Kidney tubule cell (primary cell): ENCODE results near the gene PSPN.
"Not testable (repeated sequence)": the region's sequence is repeated elsewhere in the genome, so short reads cannot be mapped to it uniquely, and the experiment has no call there.

Source experiments
- DNase-seq: peaks from one replicate; pipeline ENCODE4 v3.0.0-alpha.2; 2018; ENCODE audit warnings: low spot score

PSPN gene

DNA sequence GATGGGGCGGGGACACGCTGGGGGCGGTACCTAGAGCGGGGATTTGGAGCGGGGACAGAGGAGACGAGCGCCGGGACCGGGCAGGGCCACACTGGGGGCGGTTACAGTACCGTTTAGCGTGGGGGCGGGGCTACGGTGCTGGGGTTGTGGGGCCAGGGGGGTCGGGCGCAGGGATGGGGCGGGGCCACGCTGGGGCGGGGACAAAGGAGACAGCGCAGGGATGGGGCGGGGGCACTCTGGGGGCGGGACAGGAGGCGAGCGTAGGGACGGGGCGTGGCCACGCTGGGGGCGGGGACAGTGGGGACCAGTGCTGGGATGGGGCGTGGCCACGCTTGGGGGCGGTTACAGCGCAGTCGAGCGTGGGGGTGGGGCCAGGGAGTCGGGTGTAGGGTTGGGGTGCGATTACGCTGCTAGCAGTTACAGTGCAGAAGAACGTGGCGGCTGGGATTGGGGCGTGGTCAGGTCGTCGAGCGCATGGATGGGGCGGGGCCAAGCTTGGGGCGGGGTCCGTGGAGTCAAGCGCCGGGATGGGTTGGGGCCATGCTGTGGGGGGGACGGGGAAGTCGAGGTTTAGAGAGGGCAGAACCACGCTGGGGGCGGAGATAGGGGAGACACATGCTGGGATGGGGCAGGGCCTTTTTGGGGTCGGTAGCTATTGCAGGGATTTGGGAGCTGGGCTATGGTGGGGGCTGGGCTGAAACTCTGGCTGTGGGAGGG is 2.5 kb downstream of the PSPN start:
- peak; percentile 96 for DNase-seq

DNA sequence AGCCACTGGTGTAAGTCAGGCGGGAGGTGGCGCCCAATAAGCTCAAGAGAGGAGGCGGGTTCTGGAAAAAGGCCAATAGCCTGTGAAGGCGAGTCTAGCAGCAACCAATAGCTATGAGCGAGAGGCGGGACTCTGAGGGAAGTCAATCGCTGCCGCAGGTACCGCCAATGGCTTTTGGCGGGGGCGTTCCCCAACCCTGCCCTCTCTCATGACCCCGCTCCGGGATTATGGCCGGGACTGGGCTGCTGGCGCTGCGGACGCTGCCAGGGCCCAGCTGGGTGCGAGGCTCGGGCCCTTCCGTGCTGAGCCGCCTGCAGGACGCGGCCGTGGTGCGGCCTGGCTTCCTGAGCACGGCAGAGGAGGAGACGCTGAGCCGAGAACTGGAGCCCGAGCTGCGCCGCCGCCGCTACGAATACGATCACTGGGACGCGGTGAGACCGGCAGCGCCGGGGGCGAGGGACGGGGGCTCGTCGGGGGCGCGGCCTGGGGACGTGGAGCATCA is 3.1 kb downstream of the PSPN start, which contains the start of gene ALKBH7:
TSS of gene ALKBH7 (plus strand) at position 201 of the 502 bp plus-strand sequence. CDS start at position 228, 27 bp downstream.
- DNase-seq, result peak; percentile 100

DNA sequence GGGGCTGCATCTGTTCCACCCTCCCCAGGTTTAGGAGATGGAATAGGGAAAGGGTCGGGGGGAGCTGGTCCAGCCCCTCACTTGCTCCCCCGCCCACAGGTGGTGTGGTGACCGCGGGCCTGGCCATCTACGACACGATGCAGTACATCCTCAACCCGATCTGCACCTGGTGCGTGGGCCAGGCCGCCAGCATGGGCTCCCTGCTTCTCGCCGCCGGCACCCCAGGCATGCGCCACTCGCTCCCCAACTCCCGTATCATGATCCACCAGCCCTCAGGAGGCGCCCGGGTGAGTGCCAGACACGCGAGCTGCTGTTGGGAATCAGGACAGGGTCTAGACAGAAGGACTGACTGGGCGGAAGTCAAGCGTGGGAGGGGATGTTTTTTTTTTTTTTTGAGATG is 11.4 kb downstream of the PSPN start:
- DNase-seq, result no peak

DNA sequence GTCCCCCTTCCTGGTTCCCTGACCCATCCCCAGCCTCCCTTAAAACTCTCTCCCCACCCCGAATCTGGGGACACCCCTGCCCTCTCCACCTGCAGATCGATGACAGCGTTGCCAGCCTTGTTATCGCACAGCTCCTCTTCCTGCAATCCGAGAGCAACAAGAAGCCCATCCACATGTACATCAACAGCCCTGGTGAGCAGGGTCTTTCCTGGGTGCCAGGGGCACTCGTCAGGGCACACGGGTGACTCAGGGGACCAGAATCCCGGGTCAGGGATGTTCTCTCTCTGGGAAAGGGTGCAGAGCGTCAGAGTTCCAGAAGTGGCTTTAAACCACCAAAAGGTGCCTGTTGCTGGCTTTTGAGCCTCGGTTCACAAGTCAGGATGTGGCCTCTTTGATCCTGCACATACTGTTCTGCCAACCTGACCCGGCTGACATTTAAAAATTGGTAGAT is 13.4 kb downstream of the PSPN start:
- peak; percentile 25 for DNase-seq

DNA sequence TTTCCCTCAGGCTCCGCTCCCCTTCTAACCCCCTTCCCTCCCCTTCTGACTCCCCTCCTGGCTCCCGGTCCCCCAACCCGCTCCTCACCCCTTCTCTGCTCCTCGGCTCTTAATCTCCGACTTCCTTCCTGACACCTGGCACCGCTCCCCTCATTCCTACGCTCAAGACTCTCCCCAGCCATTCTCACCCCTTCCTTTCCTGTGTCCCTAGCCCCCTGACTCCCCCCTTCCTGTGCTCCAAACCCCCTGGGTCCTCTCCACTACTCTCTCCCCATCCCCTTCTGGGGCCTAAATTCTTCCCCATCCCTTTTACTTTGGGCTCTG is 13.7 kb downstream of the PSPN start:
- no peak for DNase-seq

DNA sequence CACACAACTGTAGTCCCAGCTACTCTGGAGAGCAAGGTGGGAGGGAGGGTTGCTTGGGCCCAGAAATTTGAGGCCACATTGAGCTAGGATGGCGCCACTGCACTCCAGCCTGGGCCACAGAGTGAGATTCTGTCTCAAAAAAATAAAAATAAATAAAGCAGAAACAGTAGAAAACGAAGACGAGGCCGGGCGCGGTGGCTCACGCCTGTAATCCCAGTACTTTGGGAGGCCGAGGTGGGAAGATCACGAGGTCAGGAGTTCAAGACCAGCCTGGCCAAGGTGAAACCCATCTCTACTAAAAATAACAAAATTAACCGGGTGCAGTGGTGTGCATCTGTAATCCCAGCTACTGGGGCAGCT is 14.9 kb downstream of the PSPN start:
- DNase-seq, result not testable (repeated sequence)

DNA sequence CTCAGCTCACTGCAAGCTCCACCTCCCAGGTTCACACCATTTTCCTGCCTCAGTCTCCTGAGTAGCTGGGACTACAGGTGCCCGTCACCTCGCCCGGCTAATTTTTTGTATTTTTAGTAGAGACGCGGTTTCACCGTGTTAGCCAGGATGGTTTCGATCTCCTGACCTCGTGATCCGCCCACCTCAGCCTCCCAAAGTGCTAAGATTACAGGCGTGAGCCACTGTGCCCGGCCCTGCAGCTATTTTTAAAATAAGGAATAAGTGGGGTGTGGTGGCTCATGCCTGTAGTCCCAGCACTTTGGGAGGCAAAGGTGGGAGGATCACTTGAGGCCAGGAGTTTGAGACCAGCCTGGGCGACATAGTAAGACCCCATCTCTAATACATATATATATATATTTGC is 15.3 kb downstream of the PSPN start:
- DNase-seq, result not testable (repeated sequence)

DNA sequence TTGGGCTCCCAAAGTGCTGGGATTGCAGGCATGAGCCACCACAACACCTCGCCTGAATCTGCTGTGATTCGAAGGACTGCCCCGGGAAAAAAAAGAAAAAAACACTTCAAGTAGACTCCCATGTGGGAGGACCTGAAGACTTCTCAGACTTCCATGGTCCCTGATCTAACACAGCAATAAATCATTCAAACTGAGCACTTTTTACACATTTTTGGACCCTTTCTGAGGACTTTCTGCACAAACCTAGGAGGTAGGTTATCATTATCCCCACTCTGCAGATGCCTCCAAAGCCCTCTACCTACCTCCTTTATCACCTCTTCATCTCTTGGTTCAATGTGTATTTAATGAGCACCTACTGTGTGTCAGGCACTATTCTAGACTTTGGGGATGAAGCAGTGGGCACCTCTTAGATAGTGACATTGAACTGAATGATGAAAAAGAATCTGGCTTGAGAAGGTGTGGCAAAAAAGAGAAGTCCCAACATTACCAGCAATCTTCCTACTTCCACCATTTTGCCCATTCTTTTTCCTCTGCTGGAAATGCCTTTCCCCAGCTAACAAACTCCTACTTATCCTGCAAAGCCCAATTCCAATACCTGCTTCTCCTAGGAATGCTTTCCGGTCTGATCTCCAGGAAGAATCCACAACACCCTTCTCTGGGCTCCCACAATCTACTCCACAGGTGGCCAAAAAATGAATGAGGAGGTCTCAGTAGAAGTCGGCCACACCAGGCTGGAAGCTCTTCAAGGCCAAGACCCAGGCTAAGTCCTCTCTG is 16.0 kb downstream of the PSPN start:
- no peak for DNase-seq

DNA sequence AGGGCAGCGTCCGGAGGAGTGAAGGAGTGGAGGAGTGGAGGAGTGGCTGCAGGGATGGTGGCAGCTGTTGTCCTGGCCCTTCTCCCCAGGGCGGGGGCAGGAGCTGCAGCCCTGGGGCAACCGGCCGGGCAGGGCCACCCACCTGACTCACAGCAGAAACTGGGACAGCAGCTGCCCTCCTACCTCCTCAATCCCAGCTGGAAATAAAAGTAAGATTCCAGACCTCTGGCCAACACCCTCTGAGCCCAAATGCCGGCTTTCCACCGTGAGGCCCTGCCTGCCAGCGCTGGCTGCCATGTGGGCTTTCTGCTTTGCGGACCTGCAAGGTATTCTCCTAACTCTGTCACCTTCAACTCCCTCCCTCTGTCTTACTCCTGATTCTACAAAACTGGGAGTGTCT is 17.7 kb downstream of the PSPN start:
- DNase-seq, result peak; percentile 30

DNA sequence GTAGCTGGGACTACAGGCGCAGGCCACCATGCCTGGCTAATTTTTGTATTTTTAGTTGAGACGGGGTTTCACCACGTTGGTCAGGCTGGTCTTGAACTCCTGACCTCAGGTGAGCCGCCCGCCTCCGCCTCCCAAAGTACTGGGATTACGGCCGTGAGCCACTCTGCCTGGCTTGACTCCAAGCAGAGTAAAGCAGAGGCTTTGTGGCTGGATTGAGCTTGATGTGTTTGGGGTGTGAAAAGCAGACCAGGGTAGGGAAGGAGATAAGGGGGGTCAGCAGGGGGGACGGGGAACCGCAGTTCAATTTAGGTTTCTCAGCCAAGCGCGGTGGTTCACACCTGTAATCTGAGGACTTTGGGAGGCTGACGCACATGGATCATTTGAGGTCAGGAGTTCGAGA is 18.6 kb downstream of the PSPN start:
- no peak for DNase-seq

DNA sequence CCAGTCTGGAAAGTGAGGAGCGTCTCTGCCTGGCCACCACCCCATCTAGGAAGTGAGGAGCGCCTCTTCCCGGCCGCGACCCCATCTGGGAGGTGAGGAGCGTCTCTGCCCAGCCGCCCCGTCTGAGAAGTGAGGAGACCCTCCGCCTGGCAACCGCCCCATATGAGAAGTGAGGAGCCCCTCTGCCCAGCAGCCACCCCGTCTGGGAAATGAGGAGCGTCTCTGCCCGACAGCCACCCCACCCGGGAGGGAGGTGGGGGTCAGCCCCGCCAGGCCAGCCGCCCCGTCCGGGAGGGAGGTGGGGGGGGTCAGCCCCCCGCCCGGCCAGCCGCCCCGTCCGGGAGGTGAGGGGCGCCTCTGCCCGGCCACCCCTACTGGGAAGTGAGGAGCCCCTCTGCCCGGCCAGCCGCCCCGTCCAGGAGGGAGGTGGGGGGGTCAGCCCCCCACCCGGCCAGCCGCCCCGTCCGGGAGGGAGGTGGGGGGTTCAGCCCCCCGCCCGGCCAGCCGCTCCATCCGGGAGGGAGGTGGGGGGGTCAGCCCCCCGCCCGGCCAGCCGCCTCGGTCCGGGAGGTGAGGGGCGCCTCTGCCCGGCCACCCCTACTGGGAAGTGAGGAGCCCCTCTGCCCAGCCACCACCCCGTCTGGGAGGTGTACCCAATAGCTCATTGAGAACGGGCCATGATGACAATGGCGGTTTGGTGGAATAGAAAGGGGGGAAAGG is 20.3 kb downstream of the PSPN start:
- not testable (repeated sequence) for DNase-seq

DNA sequence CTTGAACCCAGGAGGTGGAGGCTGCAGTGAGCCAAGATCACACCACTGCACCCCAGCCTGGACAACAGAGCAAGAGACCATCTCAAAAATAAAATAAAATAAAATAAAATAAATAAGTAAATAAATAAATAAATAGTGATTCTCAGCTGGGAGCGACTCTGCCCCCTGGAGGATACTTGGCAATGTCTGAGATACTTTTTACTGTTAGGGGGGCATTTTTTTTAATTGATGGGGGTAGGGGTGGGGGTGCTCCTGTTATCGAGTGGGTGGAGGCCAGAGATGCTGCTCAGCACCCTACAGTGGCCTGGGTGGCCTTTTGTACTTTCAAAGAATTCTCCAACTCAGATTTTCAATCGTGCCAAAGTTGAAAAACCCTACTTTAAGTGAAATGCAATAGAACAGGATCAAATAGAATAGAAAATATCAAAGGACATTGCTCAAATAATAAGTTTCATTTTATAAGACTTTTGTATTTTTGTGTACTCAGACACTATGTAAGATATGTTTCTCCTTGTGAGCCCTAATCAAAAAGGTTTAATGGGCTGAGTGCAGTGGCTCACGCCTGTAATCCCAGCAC is 21.5 kb downstream of the PSPN start:
- DNase-seq, result no peak

DNA sequence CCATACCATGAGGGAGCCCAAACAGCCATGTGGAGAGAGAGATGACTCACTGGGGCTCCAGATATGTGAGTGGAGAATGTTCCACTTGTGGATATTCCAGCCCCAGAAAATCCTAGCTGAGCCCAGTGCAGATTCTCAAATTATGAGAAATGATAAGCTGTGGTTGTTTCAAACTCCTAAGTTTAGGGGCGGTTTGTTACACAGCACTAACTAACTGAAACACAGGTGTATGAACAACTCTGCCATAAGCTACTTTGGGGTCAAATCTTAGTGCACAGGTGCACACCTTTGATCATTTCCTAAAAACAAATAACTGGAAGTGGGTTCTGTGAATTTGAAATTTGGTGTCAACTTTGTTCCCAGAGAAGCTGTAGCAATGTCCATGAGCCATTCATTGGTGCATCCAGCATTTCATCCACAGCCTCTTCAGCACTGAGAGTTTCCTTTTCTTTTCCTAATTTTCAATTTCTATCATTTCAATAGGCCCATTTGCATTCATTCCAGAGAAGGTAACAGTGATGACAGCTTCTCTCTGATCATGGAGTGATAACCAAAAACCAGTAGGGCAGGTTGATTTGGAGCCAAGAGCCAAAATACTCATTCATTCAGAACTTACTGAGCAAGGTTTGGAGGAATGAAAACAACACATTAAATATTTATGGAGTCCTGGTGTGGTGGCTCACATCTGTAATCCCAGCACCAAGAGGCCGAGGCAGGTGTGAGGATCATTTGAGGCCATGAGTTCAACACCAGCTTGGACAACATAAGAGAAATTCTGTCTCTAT is 23.2 kb downstream of the PSPN start:
- no peak for DNase-seq

DNA sequence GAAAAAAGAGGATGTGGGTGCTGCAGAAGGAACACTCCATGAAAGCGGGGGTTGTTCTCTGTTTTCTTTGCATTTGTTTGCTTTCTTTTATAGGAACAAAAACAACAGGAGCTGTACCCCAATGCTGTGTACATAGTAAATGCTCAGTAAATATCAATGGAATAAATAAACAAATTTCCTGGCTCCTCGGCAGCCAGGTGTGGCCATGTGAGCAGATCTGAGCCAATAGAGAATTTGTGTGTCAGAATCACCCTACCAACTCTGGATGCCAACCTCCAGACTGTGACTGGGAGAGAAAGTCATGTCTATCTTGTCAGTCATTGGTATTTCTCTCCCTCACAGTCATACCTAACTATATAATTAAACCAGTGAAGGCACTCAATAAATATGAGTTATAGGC is 25.0 kb downstream of the PSPN start:
- no peak for DNase-seq

DNA sequence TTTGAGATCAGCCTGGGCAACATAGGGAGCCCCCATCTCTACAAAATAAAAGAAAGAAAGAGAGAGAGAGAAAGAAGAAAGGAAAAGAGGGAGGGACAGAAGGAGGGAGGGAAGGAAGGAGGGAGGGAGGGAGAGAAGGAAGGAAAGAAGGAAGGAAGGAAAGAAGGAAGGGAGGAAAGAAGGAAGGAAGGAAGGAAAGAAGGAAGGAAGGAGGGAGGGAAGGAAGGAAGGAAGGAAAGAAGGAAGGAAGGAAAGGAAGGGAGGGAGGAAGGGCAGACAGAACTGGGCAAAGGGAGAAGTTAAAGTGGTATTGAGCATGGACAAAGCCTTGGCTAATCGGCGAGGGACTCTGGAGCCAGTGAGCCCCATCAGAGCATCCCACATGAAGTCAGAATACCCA is 26.5 kb downstream of the PSPN start:
- DNase-seq, result not testable (repeated sequence)

DNA sequence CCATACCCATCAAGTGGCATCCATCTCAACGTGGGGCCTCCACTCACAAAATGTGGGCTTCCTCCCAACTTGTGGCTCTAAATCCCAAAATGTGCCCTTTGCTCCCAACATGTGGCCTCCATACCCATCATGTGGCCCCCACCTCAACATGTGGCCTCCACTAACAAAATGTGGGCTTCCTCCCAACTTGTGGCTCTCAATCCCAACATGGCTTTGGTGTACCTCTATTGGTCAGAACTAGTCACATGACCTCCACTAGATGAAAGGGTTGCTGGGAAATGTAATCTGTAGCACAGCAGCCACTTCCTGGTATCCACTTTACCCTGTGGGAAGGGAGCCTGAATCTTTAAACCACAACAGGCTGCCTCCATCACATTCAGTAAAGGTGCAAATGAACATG is 32.3 kb downstream of the PSPN start:
- DNase-seq, result peak; percentile 3

DNA sequence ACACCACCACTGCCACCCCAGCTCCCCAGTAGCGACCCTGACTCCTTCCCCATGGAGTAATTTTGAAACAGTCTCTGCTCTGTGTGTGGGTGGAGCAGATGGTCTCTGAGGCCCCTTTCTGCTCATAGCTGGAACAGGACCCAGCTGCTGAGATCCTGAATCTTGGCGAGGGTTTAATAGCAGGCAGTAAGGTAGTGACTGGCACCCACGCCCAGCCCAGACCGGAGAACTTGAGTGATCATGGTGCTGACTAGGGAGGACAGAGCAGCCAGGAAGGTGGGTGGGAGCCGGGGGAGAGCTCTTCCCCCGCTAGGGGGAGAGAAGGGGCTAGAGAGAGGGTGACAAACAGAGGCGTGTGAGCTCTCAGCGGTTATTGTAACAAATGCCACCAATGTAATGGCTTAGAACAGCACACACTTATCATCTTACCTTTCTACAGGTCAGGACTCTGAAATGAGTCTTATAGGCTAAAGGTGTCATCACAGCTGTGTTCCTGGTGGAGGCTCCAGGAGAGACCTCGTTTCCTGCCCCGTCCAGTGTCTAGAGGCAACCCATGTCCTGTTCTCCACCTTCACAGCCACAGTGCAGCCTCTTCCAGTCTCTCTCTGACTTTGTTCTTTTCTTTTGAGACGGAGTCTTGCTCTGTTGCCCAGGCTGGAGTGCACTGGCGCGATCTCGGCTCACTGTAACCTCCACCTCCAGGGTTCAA is 35.1 kb downstream of the PSPN start:
- no peak for DNase-seq

DNA sequence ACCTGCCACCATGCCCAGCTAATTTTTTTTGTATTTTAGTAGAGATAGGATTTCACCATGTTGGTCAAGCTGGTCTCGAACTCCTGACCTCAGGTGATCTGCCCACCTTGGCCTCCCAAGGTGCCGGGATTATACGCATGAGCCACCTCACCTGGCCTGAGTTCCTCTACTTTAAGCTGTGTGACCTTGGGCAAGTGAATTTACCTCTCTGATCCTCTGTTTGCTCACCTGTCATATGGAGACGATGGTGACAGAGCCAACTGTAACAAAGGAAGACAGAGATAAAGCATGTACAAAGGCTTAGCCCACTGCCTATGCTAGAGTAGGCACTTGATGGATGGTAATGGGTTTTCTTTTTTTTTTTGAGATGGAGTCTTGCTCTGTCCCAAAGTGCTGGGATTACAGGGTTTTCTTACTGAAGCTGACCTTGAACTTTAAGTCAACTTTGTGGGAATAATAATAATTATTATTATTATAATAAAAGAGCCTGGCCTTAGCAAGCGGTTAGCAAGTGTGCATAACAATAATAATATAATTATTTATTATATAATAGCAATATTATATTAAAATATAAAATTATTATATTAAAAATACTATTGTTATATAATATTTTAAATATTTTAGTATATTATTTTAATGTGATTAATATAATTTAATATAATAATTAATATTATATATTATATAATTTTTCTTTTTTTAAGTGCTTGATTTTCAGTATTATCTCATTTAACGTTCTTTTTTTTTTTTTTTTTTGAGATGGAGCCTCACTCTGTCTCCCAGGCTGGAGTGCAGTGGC is 41.0 kb downstream of the PSPN start:
- DNase-seq, result no peak

DNA sequence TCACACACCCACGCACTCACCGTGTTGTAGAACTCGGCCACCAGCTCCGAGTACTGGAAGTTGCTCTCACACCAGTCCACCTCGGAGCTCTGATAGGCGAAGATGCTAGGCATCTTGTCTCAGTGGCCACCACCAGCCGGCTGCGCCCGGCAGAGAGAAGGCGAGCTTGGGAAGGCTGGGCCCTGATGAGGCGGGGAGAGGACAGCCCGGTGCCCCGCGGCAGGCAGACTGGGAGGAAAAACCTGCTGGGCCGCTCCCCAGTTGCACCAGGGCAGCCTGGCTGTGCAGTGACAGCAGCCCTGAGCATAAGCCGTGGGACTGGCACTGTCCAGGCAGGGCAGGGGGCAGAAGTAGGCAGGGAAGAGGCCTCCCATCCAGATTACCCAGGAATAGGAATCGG is 42.3 kb downstream of the PSPN start, which contains the start of gene ACER1:
TSS of gene ACER1 (minus strand) at position 174 of the 400 bp plus-strand sequence. CDS start at position 113, 61 bp downstream.
- DNase-seq, result no peak

DNA sequence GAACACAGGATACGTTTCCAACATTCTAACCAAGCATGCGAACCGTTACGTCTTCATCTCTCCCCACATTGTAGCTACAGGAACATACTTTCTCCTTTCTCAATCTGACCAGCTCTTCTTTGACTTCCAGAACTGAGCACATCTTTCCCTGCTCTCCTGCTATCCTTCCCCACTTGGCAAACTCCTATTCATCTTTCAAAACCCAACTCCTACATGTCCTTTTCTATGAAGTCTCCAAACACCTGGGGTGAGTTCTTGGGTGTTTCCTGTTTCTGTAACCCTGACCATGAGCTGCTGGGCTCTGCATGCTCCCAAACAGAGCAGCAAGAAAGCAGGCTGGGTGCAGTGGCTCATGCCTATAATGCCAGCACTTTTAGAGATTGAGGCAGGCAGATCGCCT is 48.9 kb downstream of the PSPN start:
- no peak for DNase-seq
